GM23338 (cell line): ENCODE measurements around the gene FASLG. TPM values are rescaled to one million over a fixed set of nuclear protein-coding genes. Genes with fewer than 3 reads are reported as not detected.

Experiments
- ATAC-seq: fragments of 200-7000 bp; cut with Tn5 transposase; 3 replicates; pipeline ENCODE4 v1.9.1; 2020
- DNase-seq: peaks from one replicate; pipeline ENCODE4 v3.0.0-alpha.2; 2015; ENCODE audit warnings: low spot score
- H2AFZ ChIP-seq: fragments of 200-600 bp; sonication (generic); 2 replicates; pipeline ENCODE4 v1.8.0; 2016; ENCODE audit warnings: antibody characterized with exemption, mild to moderate bottlenecking, moderate library complexity
- H3F3A ChIP-seq: fragments of 200-600 bp; sonication (generic); replicated peaks from 2 replicates; pipeline ENCODE4 v1.8.0; 2017; ENCODE audit warnings: antibody characterized with exemption, mixed run types, low read depth
- H3K27ac ChIP-seq: fragments of 200-600 bp; sonication (generic); 2 replicates; pipeline ENCODE4 v1.6.1; 2016; ENCODE audit warnings: low read depth
- H3K27me3 ChIP-seq: fragments of 200-600 bp; sonication (generic); 2 replicates; pipeline ENCODE4 v1.8.0; 2016; ENCODE audit warnings: mild to moderate bottlenecking, mixed run types, moderate library complexity; ENCODE audit not compliant: insufficient read depth
- H3K36me3 ChIP-seq: fragments of 200-600 bp; sonication (generic); 2 replicates; pipeline ENCODE4 v1.8.0; 2016; ENCODE audit warnings: mild to moderate bottlenecking; ENCODE audit not compliant: insufficient read depth
- H3K4me1 ChIP-seq: fragments of 200-600 bp; sonication (generic); 2 replicates; pipeline ENCODE4 v1.8.0; 2016; ENCODE audit warnings: mild to moderate bottlenecking, moderate library complexity; ENCODE audit not compliant: insufficient read depth
- H3K4me2 ChIP-seq: fragments of 200-600 bp; sonication (generic); 2 replicates; pipeline ENCODE4 v1.7.1; 2017; ENCODE audit warnings: mixed run types
- H3K4me3 ChIP-seq: fragments of 200-600 bp; sonication (generic); 2 replicates; pipeline ENCODE4 v1.6.1; 2016; ENCODE audit warnings: mixed run types
- H3K79me2 ChIP-seq: fragments of 200-600 bp; sonication (generic); replicated peaks from 2 replicates; pipeline ENCODE4 v1.8.0; 2017; ENCODE audit warnings: mild to moderate bottlenecking; ENCODE audit not compliant: insufficient read depth
- H3K9me2 ChIP-seq: fragments of 200-600 bp; sonication (generic); 2 replicates; pipeline ENCODE4 v1.8.0; 2017; ENCODE audit not compliant: insufficient read depth
- H4K20me1 ChIP-seq: fragments of 200-600 bp; sonication (generic); replicated peaks from 2 replicates; pipeline ENCODE4 v1.8.0; 2017; ENCODE audit warnings: mild to moderate bottlenecking; ENCODE audit not compliant: insufficient read depth
- H3K27ac Mint-ChIP-seq: 2 replicates; pipeline ENCODE4 v1.8.0; 2020; ENCODE audit warnings: inconsistent platforms, mild to moderate bottlenecking, moderate library complexity, mixed read lengths
- H3K27me3 Mint-ChIP-seq: 3 replicates; pipeline ENCODE4 v1.8.0; 2022; ENCODE audit warnings: low read depth, mild to moderate bottlenecking, moderate library complexity, mixed read lengths, inconsistent platforms; ENCODE audit not compliant: insufficient read depth, poor library complexity
- H3K36me3 Mint-ChIP-seq: 3 replicates; pipeline ENCODE4 v1.8.0; 2021; ENCODE audit warnings: low read depth, mild to moderate bottlenecking, inconsistent platforms, moderate library complexity, mixed read lengths
- H3K4me1 Mint-ChIP-seq: 3 replicates; pipeline ENCODE4 v1.8.0; 2020; ENCODE audit warnings: mild to moderate bottlenecking, inconsistent platforms, mixed read lengths
- H3K4me3 Mint-ChIP-seq: 3 replicates; pipeline ENCODE4 v1.8.0; 2021; ENCODE audit warnings: moderate library complexity, mild to moderate bottlenecking, inconsistent platforms, mixed read lengths
- H3K9me3 Mint-ChIP-seq: 3 replicates; pipeline ENCODE4 v1.8.0; 2020; ENCODE audit warnings: moderate library complexity, mild to moderate bottlenecking, inconsistent platforms, mixed read lengths
- CREB1 ChIP-seq: fragments of 250-450 bp; sonication (Bioruptor Pico); IDR thresholded peaks from 2 replicates; pipeline ENCODE4 v1.5.0; 2020; ENCODE audit warnings: low read depth, mild to moderate bottlenecking, moderate library complexity
- CTCF ChIP-seq, 2 experiments: fragments of 200-600 bp in 1 of 2; sonication (generic) in 1 of 2; conservative IDR thresholded peaks; 2 replicates each; pipeline versions ENCODE4 v1.5.1 to v1.6.1; 2016 to 2017; ENCODE audit warnings: antibody characterized with exemption in 2 of 2, low read depth in 2 of 2, mild to moderate bottlenecking in 2 of 2, moderate library complexity in 1 of 2
- ETS1 ChIP-seq: IDR thresholded peaks from 2 replicates; pipeline ENCODE4 v1.6.1; 2016; ENCODE audit warnings: antibody characterized with exemption
- EZH2 ChIP-seq: fragments of 200-600 bp; sonication (generic); IDR thresholded peaks from one replicate; pipeline ENCODE4 v1.8.0; 2017; ENCODE audit warnings: antibody characterized with exemption, mild to moderate bottlenecking, low read depth; ENCODE audit not compliant: unreplicated experiment
- EZH2phosphoT487 ChIP-seq: fragments of 200-600 bp; sonication (generic); IDR thresholded peaks from one replicate; pipeline ENCODE4 v1.8.1; 2018; ENCODE audit warnings: antibody characterized with exemption; ENCODE audit not compliant: unreplicated experiment
- JUNB ChIP-seq: IDR thresholded peaks from one replicate; pipeline ENCODE4 v1.6.1; 2016; ENCODE audit warnings: antibody characterized with exemption; ENCODE audit not compliant: unreplicated experiment
- NANOG ChIP-seq: IDR thresholded peaks from 2 replicates; pipeline ENCODE4 v1.6.1; 2016; ENCODE audit warnings: antibody characterized with exemption, borderline replicate concordance
- POLR2AphosphoS5 ChIP-seq: IDR thresholded peaks from 2 replicates; pipeline ENCODE4 v1.6.1; 2016; ENCODE audit warnings: antibody characterized with exemption, low read depth
- REST ChIP-seq: IDR thresholded peaks from one replicate; pipeline ENCODE4 v1.6.1; 2018; ENCODE audit warnings: antibody characterized with exemption; ENCODE audit not compliant: unreplicated experiment
- STAT1 ChIP-seq: IDR thresholded peaks from one replicate; pipeline ENCODE4 v1.6.1; 2016; ENCODE audit warnings: antibody characterized with exemption; ENCODE audit not compliant: unreplicated experiment
- ZNF114 ChIP-seq: fragments of 250-450 bp; sonication (Bioruptor Pico); IDR thresholded peaks from 2 replicates; pipeline ENCODE4 v1.5.0; 2020; ENCODE audit warnings: mild to moderate bottlenecking, moderate library complexity
- polyA plus RNA-seq: library from polyadenylated mRNA; unstranded; fragments of >200 nt; fragmentation: Nextera tagmentation; extraction: Ambion mirVana; gene quantifications from 2 replicates; pipeline ENCODE4 v1.2.1, GENCODE V29; 2016
- total RNA-seq: library from RNA; depleted of rRNA; stranded (reverse); fragments of >200 nt; shearing (Covaris generic); gene quantifications from 2 replicates; pipeline ENCODE4 v1.2.3, GENCODE V29; 2014

The FASLG gene
- total and polyA plus RNA-seq, 2 experiments from 2014 or later: not detected

- TF ChIP-seq ETS1: no peak
- no peak for TF ChIP-seq CTCF (conservative IDR thresholded peaks at IDR 0.05; ENCODE audit: low read depth in 2 of 2)
- no peak for TF ChIP-seq JUNB
- no peak for TF ChIP-seq EZH2
- no peak for TF ChIP-seq REST
- no peak for TF ChIP-seq ZNF114 (CRISPR knock-in tag)
- no peak for TF ChIP-seq STAT1
- TF ChIP-seq NANOG: no peak
Observed at GRCh38 chr1:172640111-172640510, 18.8 kb upstream of the FASLG start (continued).

GRCh38 chr1:172641492-172641891 lies 17.4 kb upstream of the FASLG start:
- Histone ChIP-seq H3F3A (no peaks in the 10 kb centered on the region), H3K36me3 (no peaks in the 10 kb centered on the region), H3K4me1 (no peaks in the 10 kb centered on the region), H3K4me3 (no peak overlapping the region), H2AFZ (no peak overlapping the region), H4K20me1 (no peaks in the 10 kb centered on the region), H3K4me2 (no peak overlapping the region), H3K79me2 (no peaks in the 10 kb centered on the region), H3K9me2 (no peaks in the 10 kb centered on the region; the same call in 1 of the 2 replicates), H3K27ac (no peak overlapping the region), H3K27me3 (no peaks in the 10 kb centered on the region)
- no peak for ATAC-seq
- Mint-ChIP-seq H3K9me3 (no peaks in the 10 kb centered on the region), H3K27ac (no peak overlapping the region), H3K36me3 (no peaks in the 10 kb centered on the region), H3K4me3 (no peak overlapping the region), H3K4me1 (peaks cover 11% of the 10 kb centered on the region), H3K27me3 (no peaks in the 10 kb centered on the region)
- no peak for DNase-seq
- no peak for TF ChIP-seq JUNB
- no peak for TF ChIP-seq POLR2AphosphoS5
- no peak for TF ChIP-seq REST
- no peak for TF ChIP-seq ZNF114 (CRISPR knock-in tag)
- no peak for TF ChIP-seq NANOG
- TF ChIP-seq ETS1: no peak
- no peak for TF ChIP-seq CTCF (conservative IDR thresholded peaks at IDR 0.05; ENCODE audit: low read depth in 2 of 2)
- TF ChIP-seq EZH2phosphoT487: no peak
- TF ChIP-seq CREB1 (CRISPR knock-in tag): no peak
